Upper lobe of left lung (tissue), 6 donors: ENCODE results near the gene SLX4IP. TPM values are rescaled to one million over a fixed set of nuclear protein-coding genes. Genes with fewer than 3 reads are reported as not detected.

ENCODE experiments used
- ATAC-seq, 2 donors: fragments of 200-7000 bp; cut with Tn5 transposase; one replicate each; pipeline ENCODE4 v1.9.1; 2022; ENCODE audit warnings: mild to moderate bottlenecking in 2 of 2, moderate library complexity in 2 of 2; ENCODE audit not compliant: low FRiP score in 2 of 2
- DNase-seq, 2 donors: peaks; one replicate each; pipeline ENCODE4 v3.0.0-alpha.2; 2019 to 2020
- H3K27ac ChIP-seq, 4 donors: fragments of 200-600 bp; sonication (generic); one replicate each; pipeline ENCODE4 v1.5.1; 2016 to 2019
- H3K27me3 ChIP-seq, 4 donors: fragments of 200-600 bp; sonication (generic); one replicate each; pipeline ENCODE4 v1.5.1; 2017 to 2019
- H3K36me3 ChIP-seq, 4 donors: fragments of 200-600 bp; sonication (generic); one replicate each; pipeline ENCODE4 v1.5.1; 2016 to 2019
- H3K4me1 ChIP-seq, 4 donors: fragments of 200-600 bp; sonication (generic); one replicate each; pipeline ENCODE4 v1.5.1; 2018 to 2019
- H3K4me3 ChIP-seq, 4 donors: fragments of 200-600 bp; sonication (generic); one replicate each; pipeline ENCODE4 v1.5.1; 2017 to 2019; ENCODE audit warnings: mild to moderate bottlenecking in 2 of 4, moderate library complexity in 1 of 4
- H3K9me3 ChIP-seq, 4 donors: fragments of 200-600 bp; sonication (generic); one replicate each; pipeline ENCODE4 v1.5.1; 2018 to 2019
- EP300 ChIP-seq, 4 donors: sonication (generic); formaldehyde crosslinking; IDR thresholded peaks; one replicate each; pipeline ENCODE4 v1.5.1; 2017; ENCODE audit warnings: antibody characterized with exemption in 4 of 4, control low read depth in 2 of 4
- POLR2A ChIP-seq, 4 donors: fragments of 450-650 bp; IDR thresholded peaks; one replicate each; pipeline ENCODE4 v1.5.1; 2016 to 2017; ENCODE audit warnings: antibody characterized with exemption in 4 of 4, mild to moderate bottlenecking in 2 of 4
- POLR2AphosphoS5 ChIP-seq, 2 donors: sonication (generic); formaldehyde crosslinking; IDR thresholded peaks; one replicate each; pipeline ENCODE4 v1.5.1; 2017; ENCODE audit warnings: antibody characterized with exemption in 2 of 2
- WGBS, 2 donors: methylation state at CpG; one replicate each; pipeline ENCODE4 v1.1.5; 2017 to 2018; 5-methylcytosine and 5-hydroxymethylcytosine counted together
- small RNA-seq, 4 donors: library from RNA; depleted of rRNA; stranded (forward); fragments of <200 nt; gene quantifications; one replicate each; pipeline ENCODE3, GENCODE V24; 2016
- total RNA-seq, 6 donors: library from RNA; depleted of rRNA in 4 of 6; stranded (reverse); fragments of >200 nt in 4 of 6; gene quantifications; one replicate each; pipeline versions ENCODE4 v1.1.0 to v1.2.1, GENCODE V29; 2016 to 2021
- TF ChIP-seq, protein P1 (sequence below), 6 experiments: fragments of 450-650 bp in 4 of 6; fragments of 200-600 bp in 2 of 6; sonication (generic) in 2 of 6; IDR thresholded peaks; one replicate each; pipeline ENCODE4 v1.5.1; 2016 to 2019; ENCODE audit warnings: antibody characterized with exemption in 6 of 6
- donor health status: DM: no; HTN: no; CAD: no; lungs with moderate emphysema.
- donor health status: DM: no; HTN: yes; CAD: no; lungs with severe emphysema.

Gene SLX4IP
- total RNA-seq, 6 donors from 2014 or later, result 3.2 to 6.0 (median 4.5) TPM

DNA sequence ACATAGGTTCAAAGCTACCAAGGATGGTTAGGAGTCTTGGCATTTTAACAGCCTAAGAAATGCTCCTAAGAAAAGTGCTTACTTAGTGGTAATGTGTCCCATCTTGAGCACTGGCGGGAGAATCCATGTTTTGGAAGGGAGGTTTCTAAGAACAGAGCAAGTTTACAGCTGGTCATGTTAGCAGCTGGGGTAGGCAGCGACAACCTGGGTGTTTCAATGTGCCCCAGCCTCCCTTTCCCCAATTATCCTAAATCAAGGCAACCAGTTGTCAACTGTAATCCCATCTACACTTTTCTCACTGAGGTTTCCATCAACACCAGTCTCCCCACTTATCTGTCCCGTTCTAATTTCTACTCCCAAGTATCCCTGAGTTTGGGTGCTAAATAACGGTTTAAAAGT is 240.3 kb downstream of the SLX4IP start:
- no peak for ATAC-seq
- no peaks in the 10 kb centered on the region for H3K27me3 ChIP-seq
- H3K4me1 ChIP-seq, result peaks cover 6 to 33% (median 18%) of the 10 kb centered on the region in 4 donors
- peak overlapping the region in 1 of 4 donors; percentile 92 for H3K4me3 ChIP-seq
- no peaks in the 10 kb centered on the region for H3K9me3 ChIP-seq
- peak overlapping the region in 3 of 4 donors; percentile 94 to 99 (median 99) for H3K27ac ChIP-seq
- WGBS, 2 donors, result 87 to 94% methylated on average over 4 of the region's 4 CpGs
- TF ChIP-seq POLR2AphosphoS5 (IDR thresholded peaks at IDR 0.05), result no peak
- TF ChIP-seq EP300 (IDR thresholded peaks at IDR 0.05), result no peak
- no peak for TF ChIP-seq POLR2A (IDR thresholded peaks at IDR 0.05)
- TF ChIP-seq, protein P1, sequence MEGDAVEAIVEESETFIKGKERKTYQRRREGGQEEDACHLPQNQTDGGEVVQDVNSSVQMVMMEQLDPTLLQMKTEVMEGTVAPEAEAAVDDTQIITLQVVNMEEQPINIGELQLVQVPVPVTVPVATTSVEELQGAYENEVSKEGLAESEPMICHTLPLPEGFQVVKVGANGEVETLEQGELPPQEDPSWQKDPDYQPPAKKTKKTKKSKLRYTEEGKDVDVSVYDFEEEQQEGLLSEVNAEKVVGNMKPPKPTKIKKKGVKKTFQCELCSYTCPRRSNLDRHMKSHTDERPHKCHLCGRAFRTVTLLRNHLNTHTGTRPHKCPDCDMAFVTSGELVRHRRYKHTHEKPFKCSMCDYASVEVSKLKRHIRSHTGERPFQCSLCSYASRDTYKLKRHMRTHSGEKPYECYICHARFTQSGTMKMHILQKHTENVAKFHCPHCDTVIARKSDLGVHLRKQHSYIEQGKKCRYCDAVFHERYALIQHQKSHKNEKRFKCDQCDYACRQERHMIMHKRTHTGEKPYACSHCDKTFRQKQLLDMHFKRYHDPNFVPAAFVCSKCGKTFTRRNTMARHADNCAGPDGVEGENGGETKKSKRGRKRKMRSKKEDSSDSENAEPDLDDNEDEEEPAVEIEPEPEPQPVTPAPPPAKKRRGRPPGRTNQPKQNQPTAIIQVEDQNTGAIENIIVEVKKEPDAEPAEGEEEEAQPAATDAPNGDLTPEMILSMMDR (IDR thresholded peaks at IDR 0.05), result no peak
- DNase-seq, result no peak
- no peaks in the 10 kb centered on the region for H3K36me3 ChIP-seq

DNA sequence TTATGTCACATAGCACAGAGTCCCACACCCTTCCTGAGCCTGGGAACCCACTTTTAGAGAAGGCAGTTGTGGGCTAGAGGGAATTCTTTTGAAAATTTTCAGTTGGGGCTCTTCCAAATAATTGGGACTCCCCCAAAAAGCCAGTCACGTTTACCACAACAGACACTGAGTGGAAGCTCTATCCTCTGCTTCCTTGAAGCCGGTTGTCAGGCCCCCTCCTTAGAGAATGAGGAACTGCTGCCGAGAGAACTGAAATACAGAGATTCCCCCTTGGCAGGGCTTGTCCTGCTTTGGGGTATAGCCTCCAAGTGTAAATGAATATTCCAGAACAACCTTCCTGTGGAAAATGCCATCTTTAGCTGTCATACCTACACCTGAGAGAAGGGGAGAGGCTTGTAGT is 241.4 kb downstream of the SLX4IP start:
- WGBS, 2 donors, result 47 to 56% methylated on average over 3 of the region's 3 CpGs
- Histone ChIP-seq H3K4me3 (no peak overlapping the region), H3K36me3 (no peaks in the 10 kb centered on the region), H3K4me1 (peaks cover 6 to 23% (median 10%) of the 10 kb centered on the region in 4 donors), H3K27ac (no peak overlapping the region), H3K9me3 (no peaks in the 10 kb centered on the region), H3K27me3 (no peaks in the 10 kb centered on the region)
- ATAC-seq (no peak), DNase-seq (no peak)
- TF ChIP-seq POLR2AphosphoS5 (IDR thresholded peaks at IDR 0.05) (no peak), POLR2A (IDR thresholded peaks at IDR 0.05) (no peak), EP300 (IDR thresholded peaks at IDR 0.05) (no peak)
- TF ChIP-seq, protein P1 (IDR thresholded peaks at IDR 0.05), result no peak

Small RNA genes lying within 50 kb of the gene (small RNA-seq; reads per million reads assigned to genes)
- gene MIR6870, result 0 reads per million in 4 donors

Other genes with a start within 250 kb of the SLX4IP start
- gene SNAP25, start 216.5 kb upstream of the SLX4IP start, total RNA-seq, result 1 to 10 TPM in 2 of 6 donors, under 1 TPM in 1, not detected in 3; 0.79 to 2.2 (median 1.8) TPM
- 10 to 100 TPM in 4 of 6 donors, 1 to 10 TPM in 2; 3.1 to 19.3 (median 11.8) TPM for gene MKKS, start 1.1 kb upstream of the SLX4IP start, total RNA-seq
- gene JAG1, start 238.7 kb downstream of the SLX4IP start, total RNA-seq, result 10 to 100 TPM; 37.7 to 57.4 (median 47.0) TPM